Stimulated activated CD8-positive, alpha-beta memory T cell treated with anti-CD3 and anti-CD28 coated beads, Interleukin-4, amount 100 ng/mL, for 48 hours (primary cell): ENCODE data around the gene WNT7A.

Experiments used
- DNase-seq: peaks from one replicate; pipeline ENCODE4 v3.0.0-alpha.2; 2020

Gene WNT7A

GRCh38 chr3:13844911-13845310 is 35.0 kb downstream of the WNT7A start:
- no peak for DNase-seq

GRCh38 chr3:13844286-13844685 is 35.6 kb downstream of the WNT7A start:
- DNase-seq, result no peak

- DNase-seq, result no peak
Observed at GRCh38 chr3:13843351-13843750, 36.5 kb downstream of the WNT7A start.

GRCh38 chr3:13842226-13842625 is 37.6 kb downstream of the WNT7A start:
- no peak for DNase-seq

- no peak for DNase-seq
Observed at GRCh38 chr3:13841826-13842225, 38.0 kb downstream of the WNT7A start.

GRCh38 chr3:13841141-13841540 is 38.7 kb downstream of the WNT7A start:
- DNase-seq, result no peak

GRCh38 chr3:13840456-13840855 is 39.4 kb downstream of the WNT7A start:
- DNase-seq, result no peak

GRCh38 chr3:13839726-13840340 is 40.0 kb downstream of the WNT7A start:
- DNase-seq, result no peak

GRCh38 chr3:13839253-13839652 is 40.6 kb downstream of the WNT7A start:
- DNase-seq, result no peak

GRCh38 chr3:13838421-13838820 is 41.5 kb downstream of the WNT7A start:
- DNase-seq, result no peak

- no peak for DNase-seq
Observed at GRCh38 chr3:13837751-13838150, 42.1 kb downstream of the WNT7A start.

- DNase-seq, result no peak
Observed at GRCh38 chr3:13836658-13837587, 42.9 kb downstream of the WNT7A start.

- no peak for DNase-seq
Observed at GRCh38 chr3:13835246-13835645, 44.6 kb downstream of the WNT7A start.

- DNase-seq, result no peak
Observed at GRCh38 chr3:13834258-13835035, 45.4 kb downstream of the WNT7A start.

- DNase-seq, result no peak
Observed at GRCh38 chr3:13833506-13834257, 46.2 kb downstream of the WNT7A start.

GRCh38 chr3:13832130-13832529 is 47.7 kb downstream of the WNT7A start:
- no peak for DNase-seq

GRCh38 chr3:13831386-13831996 is 48.4 kb downstream of the WNT7A start:
- DNase-seq, result no peak

GRCh38 chr3:13829311-13829710 is 50.6 kb downstream of the WNT7A start:
- DNase-seq, result no peak

- DNase-seq, result no peak
Observed at GRCh38 chr3:13828501-13829265, 51.2 kb downstream of the WNT7A start.

- no peak for DNase-seq
Observed at GRCh38 chr3:13827699-13828098, 52.2 kb downstream of the WNT7A start.

GRCh38 chr3:13827256-13827655 is 52.6 kb downstream of the WNT7A start:
- no peak for DNase-seq

GRCh38 chr3:13826672-13827071 is 53.2 kb downstream of the WNT7A start:
- DNase-seq, result no peak
